ENCODE results near the gene IARS2. TPM values are rescaled to one million over a fixed set of nuclear protein-coding genes. Genes with fewer than 3 reads are reported as not detected.

Gene IARS2
- total RNA-seq (2022; extraction: Qiagen RNA extraction; ENCODE audit: low read depth), result 77.5 to 129 TPM (median 104 TPM) in 5 replicates

GRCh38 chr1:220094016-220094911 lies at the start of gene IARS2:
IARS2 (plus strand) TSS chr1:220094132; CDS start chr1:220094217, 85 bp downstream.

GRCh38 chr1:220046052-220046930 lies 47.6 kb upstream of the IARS2 start, which contains the start of gene EPRS1:
EPRS1 (minus strand) TSS chr1:220046505; CDS start chr1:220046388, 117 bp downstream.

GRCh38 chr1:220089650-220090556 lies 4.0 kb upstream of the IARS2 start, which contains the start of gene BPNT1:
BPNT1 (minus strand) TSS chr1:220089788; CDS start chr1:220079846, 9,942 bp downstream.

Other genes with a start within 250 kb of the IARS2 start
- gene SLC30A10, start 165.6 kb upstream of the IARS2 start, total RNA-seq (2022; extraction: Qiagen RNA extraction; ENCODE audit: low read depth), result 0.06 to 0.09 TPM (median 0.07 TPM) in 3 of 5 replicates, not detected in the others
- gene EPRS1, start 47.6 kb upstream of the IARS2 start, total RNA-seq (2022; extraction: Qiagen RNA extraction; ENCODE audit: low read depth), result 69.6 to 99.0 TPM (median 76.1 TPM) in 5 replicates
- gene BPNT1, start 4.3 kb upstream of the IARS2 start, total RNA-seq (2022; extraction: Qiagen RNA extraction; ENCODE audit: low read depth), result 17.0 to 20.6 TPM (median 18.9 TPM) in 5 replicates
- 9.3 to 15.8 TPM (median 12.7 TPM) in 5 replicates for gene RAB3GAP2, start 178.3 kb downstream of the IARS2 start, total RNA-seq (2022; extraction: Qiagen RNA extraction; ENCODE audit: low read depth)